NCI-H128 (cell line): ENCODE data around the gene ADCY2.

Experiments used
- DNase-seq: peaks from one replicate; lab custom pipeline; 2025; ENCODE audit not compliant: unreplicated experiment; lab: John Stamatoyannopoulos, UW

The ADCY2 gene

GRCh38 chr5:7501061-7501460 is 105.1 kb downstream of the ADCY2 start:
- DNase-seq, result no peak

- no peak for DNase-seq
These were observed 107.6 kb downstream of the ADCY2 start for GRCh38 chr5:7503564-7503963.

- DNase-seq, result no peak
These were observed 119.5 kb downstream of the ADCY2 start for GRCh38 chr5:7515284-7515914.

GRCh38 chr5:7516253-7516652 is 120.3 kb downstream of the ADCY2 start:
- DNase-seq, result no peak

- no peak for DNase-seq
These were observed 121.1 kb downstream of the ADCY2 start for GRCh38 chr5:7517006-7517405.

GRCh38 chr5:7518947-7519560 is 123.1 kb downstream of the ADCY2 start:
- no peak for DNase-seq

- no peak for DNase-seq
These were observed 123.6 kb downstream of the ADCY2 start for GRCh38 chr5:7519564-7519963.

GRCh38 chr5:7529880-7530279 is 133.9 kb downstream of the ADCY2 start:
- no peak for DNase-seq

- no peak for DNase-seq
These were observed 138.0 kb downstream of the ADCY2 start for GRCh38 chr5:7533941-7534340.

GRCh38 chr5:7534505-7534904 is 138.6 kb downstream of the ADCY2 start:
- DNase-seq, result no peak

GRCh38 chr5:7537573-7537972 is 141.6 kb downstream of the ADCY2 start:
- DNase-seq, result no peak

GRCh38 chr5:7539571-7539970 is 143.6 kb downstream of the ADCY2 start:
- no peak for DNase-seq

GRCh38 chr5:7540736-7541485 is 145.0 kb downstream of the ADCY2 start:
- DNase-seq, result no peak

- DNase-seq, result no peak
These were observed 146.0 kb downstream of the ADCY2 start for GRCh38 chr5:7541898-7542297.

- no peak for DNase-seq
These were observed 150.6 kb downstream of the ADCY2 start for GRCh38 chr5:7546555-7546954.

GRCh38 chr5:7548596-7548995 is 152.7 kb downstream of the ADCY2 start:
- DNase-seq, result no peak

- DNase-seq, result no peak
These were observed 169.6 kb downstream of the ADCY2 start for GRCh38 chr5:7565559-7565958.

- no peak for DNase-seq
These were observed 180.2 kb downstream of the ADCY2 start for GRCh38 chr5:7576023-7576715.

- no peak for DNase-seq
These were observed 181.4 kb downstream of the ADCY2 start for GRCh38 chr5:7577381-7577780.

- no peak for DNase-seq
These were observed 182.1 kb downstream of the ADCY2 start for GRCh38 chr5:7578071-7578470.

GRCh38 chr5:7584749-7585148 is 188.8 kb downstream of the ADCY2 start:
- no peak for DNase-seq

GRCh38 chr5:7585807-7586206 is 189.9 kb downstream of the ADCY2 start:
- no peak for DNase-seq
